PFSK-1 (cell line): ENCODE results near the gene IL4R.

Experiments
- FOXP2 ChIP-seq: optimal IDR thresholded peaks from 2 replicates; pipeline ENCODE3; 2011; ENCODE audit warnings: borderline replicate concordance, control low read depth, inconsistent platforms; ENCODE audit not compliant: insufficient read depth; ENCODE audit errors: extremely low read length, extremely low read depth
- POLR2AphosphoS5 ChIP-seq: IDR thresholded peaks from 2 replicates; pipeline ENCODE4 v1.6.1; 2012; ENCODE audit warnings: low read depth, mild to moderate bottlenecking, control low read depth, low read length, moderate library complexity
- REST ChIP-seq, 2 experiments: IDR thresholded peaks; 2 replicates each; pipeline versions ENCODE4 v1.6.1 to v1.8.0; 2011 to 2012; ENCODE audit warnings: low read depth in 2 of 2, low read length in 2 of 2, control low read depth in 1 of 2, inconsistent platforms in 1 of 2, mild to moderate bottlenecking in 1 of 2, moderate library complexity in 1 of 2; ENCODE audit not compliant: insufficient read depth in 1 of 2
- SIN3A ChIP-seq: IDR thresholded peaks from 2 replicates; pipeline ENCODE4 v1.6.1; 2012; ENCODE audit warnings: mild to moderate bottlenecking, low read length, moderate library complexity, borderline replicate concordance; ENCODE audit not compliant: insufficient read depth
- TAF1 ChIP-seq: IDR thresholded peaks from 2 replicates; pipeline ENCODE4 v1.6.1; 2012; ENCODE audit warnings: low read length, control low read depth, borderline replicate concordance; ENCODE audit not compliant: insufficient read depth

- TF ChIP-seq REST (IDR thresholded peaks at IDR 0.05; ENCODE audit: insufficient read depth in 1 of 2, low read depth in 2 of 2, low read length in 2 of 2) (no peak), POLR2AphosphoS5 (no peak), FOXP2 (no peak), SIN3A (no peak), TAF1 (no peak)
Observed at GRCh38 chr16:27390151-27390550, 76.4 kb downstream of the IL4R start.
